ENCODE measurements around the gene TMC2.

TMC2 gene

GRCh38 chr20:2544211-2544610, 7.8 kb downstream of the TMC2 start:
- Histone ChIP-seq H3K4me1 (ENCODE audit: control insufficient read depth, insufficient read depth, low read length) (no peaks in the 10 kb centered on the region; the same call in 1 of the 2 replicates), H3K4me3 (ENCODE audit: low read length) (no peak overlapping the region), H3K27me3 (ENCODE audit: control insufficient read depth, insufficient read depth, low read length) (no peaks in the 10 kb centered on the region), H3K9me3 (ENCODE audit: control insufficient read depth, insufficient read depth, low read length) (no peaks in the 10 kb centered on the region), H3K27ac (ENCODE audit: low read length) (no peak overlapping the region), H3K36me3 (ENCODE audit: control insufficient read depth, insufficient read depth, low read length) (no peaks in the 10 kb centered on the region)
- DNase-seq (ENCODE audit: low read depth, low spot score) = no peak
- WGBS (ENCODE audit: insufficient coverage, insufficient read length) = no CpG with 5 or more reads among the region's 1 CpG

- Histone ChIP-seq H3K9me3 (ENCODE audit: control insufficient read depth, insufficient read depth, low read length) (no peaks in the 10 kb centered on the region), H3K4me1 (ENCODE audit: control insufficient read depth, insufficient read depth, low read length) (no peaks in the 10 kb centered on the region; the same call in 1 of the 2 replicates), H3K36me3 (ENCODE audit: control insufficient read depth, insufficient read depth, low read length) (no peaks in the 10 kb centered on the region), H3K4me3 (ENCODE audit: low read length) (no peak overlapping the region), H3K27me3 (ENCODE audit: control insufficient read depth, insufficient read depth, low read length) (no peaks in the 10 kb centered on the region), H3K27ac (ENCODE audit: low read length) (no peak overlapping the region)
- no peak for DNase-seq (ENCODE audit: low read depth, low spot score)
- WGBS (ENCODE audit: insufficient coverage, insufficient read length) = 100% methylated on average over 2 of the region's 2 CpGs
These were observed 9.2 kb downstream of the TMC2 start for GRCh38 chr20:2545594-2545993.

DNA sequence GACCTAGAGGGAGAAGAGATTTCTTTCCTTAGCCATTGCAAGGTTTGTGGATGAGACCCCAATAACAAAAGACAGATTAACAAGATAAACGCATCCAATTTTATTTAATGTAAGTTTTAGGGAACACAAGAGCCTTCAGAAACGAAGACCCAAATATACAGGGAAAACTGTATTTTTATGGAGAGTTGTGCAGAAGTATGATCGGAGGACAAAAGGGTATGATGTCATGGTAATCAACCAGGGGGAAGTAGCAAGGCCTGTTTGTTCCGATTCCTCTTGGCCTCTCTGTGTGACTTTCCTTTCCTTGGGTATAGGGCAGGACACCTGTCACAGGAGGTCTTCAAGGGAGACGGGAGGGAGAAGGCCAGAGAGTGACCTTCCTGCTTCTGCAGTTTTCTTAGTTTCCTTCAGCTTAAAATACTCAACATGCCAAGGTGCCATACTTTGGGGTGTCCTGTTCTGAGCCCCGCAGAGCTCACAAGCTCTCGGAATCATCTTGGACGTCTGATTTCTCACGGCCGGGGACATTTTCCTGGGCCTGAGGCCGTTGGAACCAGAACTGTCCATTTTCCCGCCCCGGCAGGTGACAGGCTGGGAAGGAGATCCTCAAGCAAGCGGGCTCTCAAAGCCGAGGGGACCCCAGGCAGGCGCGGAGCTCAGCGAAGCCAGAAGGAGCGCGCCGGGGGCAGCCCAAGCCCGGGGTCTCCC, 21.7 kb downstream of the TMC2 start:
- Histone ChIP-seq H3K27me3 (ENCODE audit: control insufficient read depth, insufficient read depth, low read length) (peaks cover 26% of the 10 kb centered on the region), H3K27ac (ENCODE audit: low read length) (no peak overlapping the region), H3K4me1 (ENCODE audit: control insufficient read depth, insufficient read depth, low read length) (peaks cover 1% of the 10 kb centered on the region; the same call in 1 of the 2 replicates), H3K9me3 (ENCODE audit: control insufficient read depth, insufficient read depth, low read length) (no peaks in the 10 kb centered on the region), H3K4me3 (ENCODE audit: low read length) (peak overlapping the region; percentile 42; the same call in 1 of the 2 replicates), H3K36me3 (ENCODE audit: control insufficient read depth, insufficient read depth, low read length) (no peaks in the 10 kb centered on the region)
- WGBS (ENCODE audit: insufficient coverage, insufficient read length) = no CpG with 5 or more reads among the region's 22 CpGs
- DNase-seq (ENCODE audit: low read depth, low spot score) = no peak

DNA sequence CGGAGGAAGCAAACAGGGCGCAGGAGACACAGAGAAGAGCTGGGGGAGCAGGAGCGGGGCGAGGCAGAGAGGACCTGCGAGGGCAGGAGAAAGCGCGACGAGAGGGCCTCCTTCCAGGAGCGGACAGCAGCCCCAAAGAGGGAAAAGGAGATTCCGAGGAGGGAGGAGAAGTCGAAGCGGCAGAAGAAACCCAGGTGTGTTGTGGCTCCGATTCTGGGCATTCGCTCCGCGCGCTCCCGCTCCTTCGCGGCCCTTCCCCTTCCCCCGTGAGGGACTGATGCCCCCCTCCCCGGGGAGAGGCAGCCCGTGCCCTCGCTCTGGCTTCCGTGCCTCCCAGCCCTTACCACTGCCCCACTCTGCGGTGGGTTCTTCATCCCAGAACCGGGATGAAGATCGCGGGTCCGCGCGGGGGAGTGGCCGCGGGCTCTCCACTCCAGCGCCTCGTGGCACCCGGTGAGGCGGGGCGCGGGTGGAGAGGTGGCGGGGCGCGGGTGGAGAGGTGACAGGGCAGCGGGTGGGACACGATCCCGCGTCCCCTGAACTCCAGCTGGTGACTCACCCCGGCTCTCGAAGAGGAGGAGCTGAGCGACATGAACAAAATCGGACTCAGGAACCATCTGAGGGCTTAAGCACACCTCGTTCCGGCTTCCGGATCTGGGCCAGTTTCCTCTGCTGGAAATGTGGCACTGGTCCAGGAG, 22.4 kb downstream of the TMC2 start:
- H3K36me3 ChIP-seq (ENCODE audit: control insufficient read depth, insufficient read depth, low read length) = no peaks in the 10 kb centered on the region
- no peaks in the 10 kb centered on the region for H3K9me3 ChIP-seq (ENCODE audit: control insufficient read depth, insufficient read depth, low read length)
- no CpG with 5 or more reads among the region's 54 CpGs for WGBS (ENCODE audit: insufficient coverage, insufficient read length)
- peaks cover 26% of the 10 kb centered on the region for H3K27me3 ChIP-seq (ENCODE audit: control insufficient read depth, insufficient read depth, low read length)
- H3K27ac ChIP-seq (ENCODE audit: low read length) = no peak overlapping the region
- DNase-seq (ENCODE audit: low read depth, low spot score) = no peak
- peaks cover 1% of the 10 kb centered on the region; the same call in 1 of the 2 replicates for H3K4me1 ChIP-seq (ENCODE audit: control insufficient read depth, insufficient read depth, low read length)
- peak overlapping the region; percentile 42; the same call in 1 of the 2 replicates for H3K4me3 ChIP-seq (ENCODE audit: low read length)

GRCh38 chr20:2559279-2559626, 22.9 kb downstream of the TMC2 start:
- H3K4me3 ChIP-seq (ENCODE audit: low read length) = no peak overlapping the region; the same call in 1 of the 2 replicates
- H3K4me1 ChIP-seq (ENCODE audit: control insufficient read depth, insufficient read depth, low read length) = peaks cover 1% of the 10 kb centered on the region; the same call in 1 of the 2 replicates
- H3K27ac ChIP-seq (ENCODE audit: low read length) = no peak overlapping the region
- DNase-seq (ENCODE audit: low read depth, low spot score) = no peak
- H3K36me3 ChIP-seq (ENCODE audit: control insufficient read depth, insufficient read depth, low read length) = no peaks in the 10 kb centered on the region
- no peaks in the 10 kb centered on the region for H3K9me3 ChIP-seq (ENCODE audit: control insufficient read depth, insufficient read depth, low read length)
- peaks cover 26% of the 10 kb centered on the region for H3K27me3 ChIP-seq (ENCODE audit: control insufficient read depth, insufficient read depth, low read length)
- WGBS (ENCODE audit: insufficient coverage, insufficient read length) = no CpG with 5 or more reads among the region's 3 CpGs

DNA sequence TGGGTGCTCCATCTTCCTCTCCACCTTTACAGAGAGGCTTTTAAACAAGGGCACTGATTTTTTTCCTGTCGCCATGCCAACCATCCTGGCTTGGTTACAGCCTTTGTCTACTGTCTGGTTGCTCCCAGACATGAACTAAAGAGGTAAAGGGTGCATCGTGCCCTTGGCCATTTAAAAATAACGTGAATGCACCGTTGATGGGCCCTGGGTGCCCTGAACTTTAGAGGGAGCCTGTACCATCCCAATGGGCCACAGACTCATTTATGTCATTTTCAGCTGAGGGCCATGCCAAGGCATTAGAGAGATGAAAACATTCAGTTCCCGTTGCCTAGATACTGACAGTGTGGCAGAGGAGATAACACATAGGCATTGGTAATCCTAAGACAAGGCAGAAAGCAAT, 23.3 kb downstream of the TMC2 start:
- no peaks in the 10 kb centered on the region for H3K36me3 ChIP-seq (ENCODE audit: control insufficient read depth, insufficient read depth, low read length)
- no peak overlapping the region for H3K4me3 ChIP-seq (ENCODE audit: low read length)
- peaks cover 1% of the 10 kb centered on the region; the same call in 1 of the 2 replicates for H3K4me1 ChIP-seq (ENCODE audit: control insufficient read depth, insufficient read depth, low read length)
- no peak for DNase-seq (ENCODE audit: low read depth, low spot score)
- H3K27me3 ChIP-seq (ENCODE audit: control insufficient read depth, insufficient read depth, low read length) = peaks cover 26% of the 10 kb centered on the region
- WGBS (ENCODE audit: insufficient coverage, insufficient read length) = no CpG with 5 or more reads among the region's 5 CpGs
- H3K9me3 ChIP-seq (ENCODE audit: control insufficient read depth, insufficient read depth, low read length) = no peaks in the 10 kb centered on the region
- H3K27ac ChIP-seq (ENCODE audit: low read length) = no peak overlapping the region

- no CpG with 5 or more reads among the region's 8 CpGs for whole genome bisulfite sequencing (ENCODE audit: insufficient coverage, insufficient read length)
- no peak for DNase-seq (ENCODE audit: low read depth, low spot score)
- no peak overlapping the region for H3K4me3 ChIP-seq (ENCODE audit: low read length)
- no peaks in the 10 kb centered on the region for H3K36me3 ChIP-seq (ENCODE audit: control insufficient read depth, insufficient read depth, low read length)
- H3K27ac ChIP-seq (ENCODE audit: low read length) = no peak overlapping the region
- H3K27me3 ChIP-seq (ENCODE audit: control insufficient read depth, insufficient read depth, low read length) = peaks cover 18% of the 10 kb centered on the region
- H3K9me3 ChIP-seq (ENCODE audit: control insufficient read depth, insufficient read depth, low read length) = no peaks in the 10 kb centered on the region
- H3K4me1 ChIP-seq (ENCODE audit: control insufficient read depth, insufficient read depth, low read length) = no peaks in the 10 kb centered on the region
These were observed 26.7 kb downstream of the TMC2 start for GRCh38 chr20:2563116-2563515.

GRCh38 chr20:2564406-2564805, 28.0 kb downstream of the TMC2 start:
- no peaks in the 10 kb centered on the region for H3K9me3 ChIP-seq (ENCODE audit: control insufficient read depth, insufficient read depth, low read length)
- H3K36me3 ChIP-seq (ENCODE audit: control insufficient read depth, insufficient read depth, low read length) = no peaks in the 10 kb centered on the region
- no CpG with 5 or more reads among the region's 4 CpGs for WGBS (ENCODE audit: insufficient coverage, insufficient read length)
- no peaks in the 10 kb centered on the region for H3K4me1 ChIP-seq (ENCODE audit: control insufficient read depth, insufficient read depth, low read length)
- no peak overlapping the region for H3K4me3 ChIP-seq (ENCODE audit: low read length)
- DNase-seq (ENCODE audit: low read depth, low spot score) = no peak
- H3K27ac ChIP-seq (ENCODE audit: low read length) = no peak overlapping the region
- H3K27me3 ChIP-seq (ENCODE audit: control insufficient read depth, insufficient read depth, low read length) = peaks cover 6% of the 10 kb centered on the region

DNA sequence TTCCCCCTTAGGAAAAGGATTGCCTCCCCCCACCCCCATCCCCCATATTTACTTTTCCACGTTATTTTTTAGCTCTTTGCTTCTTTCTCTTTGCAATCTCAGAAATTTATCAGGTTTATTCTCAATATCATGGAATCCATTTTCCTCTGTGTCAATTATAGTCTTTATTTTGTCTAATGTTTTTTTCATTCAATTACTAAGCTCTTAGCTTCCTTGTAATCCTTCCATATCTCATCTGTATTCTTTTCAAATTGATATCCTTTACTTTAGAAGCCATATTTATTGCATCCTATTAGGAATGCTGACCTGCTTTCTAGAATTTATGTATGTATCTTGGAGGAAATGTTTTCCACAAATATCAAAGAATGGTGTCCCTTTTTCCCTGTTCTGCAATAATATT, 39.3 kb downstream of the TMC2 start:
- H3K36me3 ChIP-seq (ENCODE audit: control insufficient read depth, insufficient read depth, low read length) = no peaks in the 10 kb centered on the region
- DNase-seq (ENCODE audit: low read depth, low spot score) = no peak
- no peaks in the 10 kb centered on the region for H3K9me3 ChIP-seq (ENCODE audit: control insufficient read depth, insufficient read depth, low read length)
- no peaks in the 10 kb centered on the region for H3K27me3 ChIP-seq (ENCODE audit: control insufficient read depth, insufficient read depth, low read length)
- no peaks in the 10 kb centered on the region for H3K4me1 ChIP-seq (ENCODE audit: control insufficient read depth, insufficient read depth, low read length)
- H3K27ac ChIP-seq (ENCODE audit: low read length) = no peak overlapping the region
- no peak overlapping the region for H3K4me3 ChIP-seq (ENCODE audit: low read length)
- no CpG with 5 or more reads among the region's 1 CpG for WGBS (ENCODE audit: insufficient coverage, insufficient read length)

DNA sequence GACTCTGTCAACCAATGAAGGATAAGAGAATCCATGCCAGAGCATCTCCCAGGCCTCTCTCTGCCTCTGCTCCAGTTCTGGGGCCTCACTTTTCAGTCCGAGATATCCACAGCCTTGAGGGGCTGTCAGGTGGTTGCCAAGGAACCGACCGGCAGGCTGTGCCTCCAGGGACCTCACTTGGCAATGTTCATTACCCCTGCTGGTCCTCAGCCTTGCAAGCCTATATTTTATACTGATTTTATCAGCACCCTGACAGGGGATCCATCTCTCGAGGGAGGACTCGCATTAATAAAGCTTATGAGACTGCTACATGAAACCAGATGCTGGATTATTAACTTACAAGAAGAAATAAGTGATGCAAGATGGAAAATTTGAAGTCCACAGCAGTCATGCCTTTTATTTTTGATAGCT, 39.9 kb downstream of the TMC2 start:
- no CpG with 5 or more reads among the region's 5 CpGs for WGBS (ENCODE audit: insufficient coverage, insufficient read length)
- Histone ChIP-seq H3K4me1 (ENCODE audit: control insufficient read depth, insufficient read depth, low read length) (no peaks in the 10 kb centered on the region), H3K9me3 (ENCODE audit: control insufficient read depth, insufficient read depth, low read length) (no peaks in the 10 kb centered on the region), H3K36me3 (ENCODE audit: control insufficient read depth, insufficient read depth, low read length) (no peaks in the 10 kb centered on the region), H3K4me3 (ENCODE audit: low read length) (no peak overlapping the region), H3K27ac (ENCODE audit: low read length) (no peak overlapping the region), H3K27me3 (ENCODE audit: control insufficient read depth, insufficient read depth, low read length) (no peaks in the 10 kb centered on the region)
- no peak for DNase-seq (ENCODE audit: low read depth, low spot score)

All from iPS DF 6.9 (cell line).